Lower lobe of right lung (tissue), 2 donors: ENCODE data around the gene PERCC1. TPM values are rescaled to one million over a fixed set of nuclear protein-coding genes. Genes with fewer than 3 reads are reported as not detected.

Experiments used
- ATAC-seq, 2 donors: fragments of 200-7000 bp; cut with Tn5 transposase; one replicate each; pipeline ENCODE4 v1.9.1; 2020 to 2022; ENCODE audit warnings: mild to moderate bottlenecking in 2 of 2, moderate library complexity in 2 of 2
- DNase-seq: peaks from one replicate; pipeline ENCODE4 v3.0.0-alpha.2; 2020
- H3K27ac ChIP-seq: fragments of 200-600 bp; one replicate; pipeline ENCODE4 v1.8.0; 2022
- H3K27me3 ChIP-seq: fragments of 200-600 bp; one replicate; pipeline ENCODE4 v1.8.0; 2022; ENCODE audit warnings: low read depth
- H3K36me3 ChIP-seq: fragments of 200-600 bp; one replicate; pipeline ENCODE4 v1.8.0; 2022; ENCODE audit warnings: mild to moderate bottlenecking
- H3K4me1 ChIP-seq: fragments of 200-600 bp; one replicate; pipeline ENCODE4 v1.8.0; 2022
- H3K4me3 ChIP-seq: fragments of 200-600 bp; one replicate; pipeline ENCODE4 v1.8.0; 2022; ENCODE audit warnings: mild to moderate bottlenecking
- H3K9me3 ChIP-seq: fragments of 200-600 bp; one replicate; pipeline ENCODE4 v1.8.0; 2022
- intact Hi-C: fragments of 100-400 bp; cut with DNase I; formaldehyde crosslinking; loops from one replicate; pipeline ENCODE4 v1.11.0; 2022
- long read RNA-seq: library from polyadenylated mRNA; unstranded; transcript quantifications from one replicate; pipeline ENCODE4 v2.0.0, GENCODE V29; 2021
- total RNA-seq: library from RNA; stranded (reverse); fragmentation: NEBNext Ultra II Directional; extraction: Animal tissue kit (Norgen Biotek cat#: 25700); gene quantifications from one replicate; pipeline ENCODE4 v1.2.1, GENCODE V29; 2021
- TF ChIP-seq, protein P1 (sequence below): fragments of 200-600 bp; IDR thresholded peaks from one replicate; pipeline ENCODE4 v1.8.0; 2022; ENCODE audit warnings: antibody characterized with exemption, mild to moderate bottlenecking
- donor health status: DM: no; HTN: yes; CAD: no; lungs with severe emphysema.

PERCC1 gene
- total RNA-seq: not detected
- long read RNA-seq: 0 reads

- Histone ChIP-seq H3K27me3 (peaks cover 17% of the 10 kb centered on the region), H3K36me3 (no peaks in the 10 kb centered on the region), H3K27ac (no peak within 1 kb of the TSS), H3K4me1 (no peaks in the 10 kb centered on the region), H3K9me3 (no peaks in the 10 kb centered on the region), H3K4me3 (no peak within 1 kb of the TSS)
- ATAC-seq (no peak), DNase-seq (no peak)
- TF ChIP-seq, protein P1, sequence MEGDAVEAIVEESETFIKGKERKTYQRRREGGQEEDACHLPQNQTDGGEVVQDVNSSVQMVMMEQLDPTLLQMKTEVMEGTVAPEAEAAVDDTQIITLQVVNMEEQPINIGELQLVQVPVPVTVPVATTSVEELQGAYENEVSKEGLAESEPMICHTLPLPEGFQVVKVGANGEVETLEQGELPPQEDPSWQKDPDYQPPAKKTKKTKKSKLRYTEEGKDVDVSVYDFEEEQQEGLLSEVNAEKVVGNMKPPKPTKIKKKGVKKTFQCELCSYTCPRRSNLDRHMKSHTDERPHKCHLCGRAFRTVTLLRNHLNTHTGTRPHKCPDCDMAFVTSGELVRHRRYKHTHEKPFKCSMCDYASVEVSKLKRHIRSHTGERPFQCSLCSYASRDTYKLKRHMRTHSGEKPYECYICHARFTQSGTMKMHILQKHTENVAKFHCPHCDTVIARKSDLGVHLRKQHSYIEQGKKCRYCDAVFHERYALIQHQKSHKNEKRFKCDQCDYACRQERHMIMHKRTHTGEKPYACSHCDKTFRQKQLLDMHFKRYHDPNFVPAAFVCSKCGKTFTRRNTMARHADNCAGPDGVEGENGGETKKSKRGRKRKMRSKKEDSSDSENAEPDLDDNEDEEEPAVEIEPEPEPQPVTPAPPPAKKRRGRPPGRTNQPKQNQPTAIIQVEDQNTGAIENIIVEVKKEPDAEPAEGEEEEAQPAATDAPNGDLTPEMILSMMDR: no peak
- intact Hi-C loops: no loop called here
These were observed at the start of gene PERCC1 for GRCh38 chr16:1430759-1431496. Gene PERCC1 (plus strand): TSS chr16:1431078. CDS start chr16:1432594, 1,516 bp downstream.

DNA sequence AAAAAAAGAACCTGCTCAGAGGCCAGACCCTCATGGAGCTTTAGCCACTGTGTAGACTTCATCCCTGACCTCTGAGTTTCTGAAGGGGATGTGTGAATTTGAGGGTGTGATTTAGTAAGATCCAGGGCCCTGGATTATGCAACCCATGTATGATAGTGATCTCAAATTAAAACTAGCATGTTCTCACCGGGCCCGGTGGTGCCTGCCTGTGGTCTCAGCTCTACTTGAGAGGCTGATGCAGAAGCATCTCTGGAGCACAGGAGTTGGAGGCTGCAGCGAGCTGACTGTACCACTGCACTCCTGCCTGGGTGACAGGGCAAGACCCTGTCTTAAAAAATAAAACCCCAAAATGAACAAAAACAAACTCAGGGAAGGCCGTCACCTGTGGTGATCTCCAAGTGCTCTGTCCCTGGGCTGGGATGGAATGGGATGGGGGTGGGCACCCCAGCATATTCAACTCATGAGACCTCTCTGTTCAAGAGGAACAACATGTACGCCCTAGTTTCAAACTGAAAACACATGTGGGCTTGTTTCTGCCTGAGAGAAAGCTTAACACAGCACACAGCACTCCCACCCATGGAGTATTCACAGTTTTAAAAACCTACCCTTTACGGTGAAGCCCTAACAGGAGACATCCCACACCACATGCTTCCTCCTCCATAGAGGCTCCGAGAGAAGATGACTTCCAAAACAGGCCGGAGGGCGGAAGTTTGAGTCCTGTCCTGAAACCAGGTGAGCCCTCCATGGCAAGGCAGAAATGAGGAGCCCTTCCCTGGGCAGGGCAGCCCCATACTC lies 49.1 kb upstream of the PERCC1 start:
- intact Hi-C loops: no loop called here
- H3K36me3 ChIP-seq: peaks cover 55% of the 10 kb centered on the region
- TF ChIP-seq, protein P1: no peak
- H3K9me3 ChIP-seq: no peaks in the 10 kb centered on the region
- ATAC-seq (no peak), DNase-seq (no peak)
- no peaks in the 10 kb centered on the region for H3K27me3 ChIP-seq
- H3K4me3 ChIP-seq: no peak overlapping the region
- peaks cover 14% of the 10 kb centered on the region for H3K4me1 ChIP-seq
- H3K27ac ChIP-seq: no peak overlapping the region

DNA sequence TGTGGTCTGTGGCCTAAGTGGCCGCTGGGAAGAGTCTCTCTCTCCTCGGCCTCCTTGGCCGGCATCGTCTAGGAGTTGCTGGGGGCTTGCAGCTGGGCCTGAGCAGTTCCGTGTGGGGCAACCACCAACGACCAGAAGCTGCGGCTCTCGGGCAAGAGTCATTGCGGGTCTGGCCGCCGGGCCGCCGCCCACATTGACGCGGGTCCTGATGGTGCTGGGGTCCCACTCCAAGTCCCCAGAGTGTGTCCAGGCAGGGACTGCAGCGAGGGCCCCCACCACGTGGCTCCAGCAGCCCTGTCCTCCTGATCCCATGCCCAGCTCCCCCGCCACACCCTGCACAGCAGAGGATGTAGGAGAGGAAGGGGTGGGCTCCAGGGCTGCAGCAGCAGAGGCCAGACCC lies 47.3 kb upstream of the PERCC1 start:
- TF ChIP-seq, protein P1: no peak
- Histone ChIP-seq H3K4me3 (no peak overlapping the region), H3K36me3 (peaks cover 67% of the 10 kb centered on the region), H3K27ac (no peak overlapping the region), H3K9me3 (no peaks in the 10 kb centered on the region), H3K4me1 (peaks cover 8% of the 10 kb centered on the region), H3K27me3 (no peaks in the 10 kb centered on the region)
- no peak for DNase-seq
- intact Hi-C loops: no loop called here
- no peak for ATAC-seq

DNA sequence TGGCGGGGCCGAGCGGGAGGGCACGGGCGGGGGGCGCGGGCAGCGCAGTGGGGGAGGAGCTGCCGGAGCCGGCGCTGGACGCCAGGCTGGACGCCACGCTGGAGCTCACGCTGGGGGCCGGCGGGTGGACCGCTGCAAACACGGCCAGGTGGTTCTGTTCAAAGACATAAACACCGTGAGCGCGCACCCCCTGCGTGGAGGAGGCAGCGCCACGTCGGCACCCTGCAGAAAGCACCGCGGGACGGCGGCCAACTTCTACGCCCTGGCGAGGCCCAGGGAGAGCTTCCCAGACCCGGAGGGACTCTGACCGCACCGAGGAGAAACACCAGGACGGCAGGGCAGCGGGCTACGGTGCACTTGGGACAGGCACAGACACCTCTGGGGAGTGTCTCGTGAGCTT lies 45.6 kb upstream of the PERCC1 start:
- Histone ChIP-seq H3K27ac (no peak overlapping the region), H3K9me3 (no peaks in the 10 kb centered on the region), H3K27me3 (no peaks in the 10 kb centered on the region), H3K36me3 (peaks cover 83% of the 10 kb centered on the region), H3K4me1 (no peaks in the 10 kb centered on the region), H3K4me3 (no peak overlapping the region)
- DNase-seq (no peak), ATAC-seq (no peak)
- TF ChIP-seq, protein P1: no peak
- intact Hi-C loops: no loop called here

- intact Hi-C loops: no loop called here
- TF ChIP-seq, protein P1: no peak
- ATAC-seq (no peak), DNase-seq (no peak)
- Histone ChIP-seq H3K27me3 (no peaks in the 10 kb centered on the region), H3K9me3 (no peaks in the 10 kb centered on the region), H3K36me3 (peaks cover 84% of the 10 kb centered on the region), H3K27ac (no peak overlapping the region), H3K4me1 (no peaks in the 10 kb centered on the region), H3K4me3 (no peak overlapping the region)
These were observed 43.5 kb upstream of the PERCC1 start for GRCh38 chr16:1387331-1387730.
